H1 (cell line): ENCODE data around the gene CHD1L. TPM values are rescaled to one million over a fixed set of nuclear protein-coding genes. Genes with fewer than 3 reads are reported as not detected.

Source experiments
- EGR1 ChIP-seq: IDR thresholded peaks from 2 replicates; pipeline ENCODE4 v1.6.1; 2011; ENCODE audit warnings: low read depth, low read length, borderline replicate concordance
- RXRA ChIP-seq: IDR thresholded peaks from 2 replicates; pipeline ENCODE4 v1.6.1; 2011; ENCODE audit warnings: low read depth, mild to moderate bottlenecking, low read length, moderate library complexity; ENCODE audit not compliant: insufficient read depth
- polyA plus RNA-seq, 7 experiments: library from polyadenylated mRNA; depleted of rRNA in 3 of 7; stranded (reverse) in 5 of 7; unstranded in 2 of 7; fragments of >200 nt in 5 of 7; fragments of 200-250 nt in 2 of 7; gene quantifications; 1 replicate in 5 of 7; 2 replicates in 1 of 7; 4 replicates in 1 of 7; pipeline versions ENCODE4 v1.2.1 to v1.2.3, GENCODE V29; 2011 to 2013; ENCODE audit warnings: missing spikeins in 2 of 7, mixed read lengths in 2 of 7
- total RNA-seq: library from RNA; stranded (reverse); fragmentation: NEBNext Ultra II Directional; extraction: Animal tissue kit (Norgen Biotek cat#: 25700); gene quantifications from 2 replicates; pipeline ENCODE4 v1.2.1, GENCODE V29; 2021

CHD1L gene
- total and polyA plus RNA-seq, 2 of the 8 experiments (the other 6 are each of a cell fraction or from before 2014, with no cell fraction given), result 20.2 to 51.2 TPM

- no peak for TF ChIP-seq EGR1
- no peak for TF ChIP-seq RXRA
These were observed 3.7 kb downstream of the CHD1L start (continued) for GRCh38 chr1:147246044-147246690.
